Fibroblast of villous mesenchyme (primary cell): ENCODE results near the gene PAPPA2. TPM values are rescaled to one million over a fixed set of nuclear protein-coding genes. Genes with fewer than 3 reads are reported as not detected.

Source experiments
- DNase-seq: peaks from one replicate; pipeline ENCODE4 v3.0.0-alpha.2; 2010; ENCODE audit warnings: low read depth
- H3K4me3 ChIP-seq: 2 replicates; pipeline ENCODE4 v1.5.1; 2011; ENCODE audit warnings: low read depth, mild to moderate bottlenecking, low read length
- total RNA-seq: library from RNA; depleted of rRNA; stranded (reverse); fragments of >200 nt; gene quantifications from 2 replicates; pipeline ENCODE4 v1.2.3, GENCODE V29; 2012
- TF ChIP-seq, protein P1 (sequence below): IDR thresholded peaks from 2 replicates; pipeline ENCODE4 v1.5.1; 2012; ENCODE audit warnings: low read depth, mild to moderate bottlenecking, low read length; ENCODE audit not compliant: insufficient read depth

The PAPPA2 gene
- total RNA-seq, 1 donor: 1.3 TPM

DNA sequence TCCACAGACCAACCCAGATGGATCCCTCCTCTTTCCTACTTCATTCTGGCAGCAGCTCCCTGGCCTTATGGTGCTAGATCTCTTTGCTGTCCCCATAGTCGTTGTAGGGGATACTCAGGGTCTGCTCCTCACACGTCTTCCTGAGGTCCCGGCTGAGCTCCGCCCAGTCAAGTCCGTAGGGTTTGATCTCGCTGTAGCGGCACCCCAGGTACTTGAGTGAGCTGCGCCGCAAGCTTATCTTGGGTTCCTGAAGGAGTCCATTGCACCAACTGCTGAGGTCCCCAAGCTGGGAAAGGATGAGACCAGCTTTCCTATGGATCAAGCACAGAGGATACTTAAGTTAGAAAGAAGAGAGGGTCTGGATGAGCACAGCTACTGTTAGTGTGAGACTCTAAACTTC is 401.2 kb downstream of the PAPPA2 start:
- no peak for DNase-seq
- no peak overlapping the region for H3K4me3 ChIP-seq
- TF ChIP-seq, protein P1, sequence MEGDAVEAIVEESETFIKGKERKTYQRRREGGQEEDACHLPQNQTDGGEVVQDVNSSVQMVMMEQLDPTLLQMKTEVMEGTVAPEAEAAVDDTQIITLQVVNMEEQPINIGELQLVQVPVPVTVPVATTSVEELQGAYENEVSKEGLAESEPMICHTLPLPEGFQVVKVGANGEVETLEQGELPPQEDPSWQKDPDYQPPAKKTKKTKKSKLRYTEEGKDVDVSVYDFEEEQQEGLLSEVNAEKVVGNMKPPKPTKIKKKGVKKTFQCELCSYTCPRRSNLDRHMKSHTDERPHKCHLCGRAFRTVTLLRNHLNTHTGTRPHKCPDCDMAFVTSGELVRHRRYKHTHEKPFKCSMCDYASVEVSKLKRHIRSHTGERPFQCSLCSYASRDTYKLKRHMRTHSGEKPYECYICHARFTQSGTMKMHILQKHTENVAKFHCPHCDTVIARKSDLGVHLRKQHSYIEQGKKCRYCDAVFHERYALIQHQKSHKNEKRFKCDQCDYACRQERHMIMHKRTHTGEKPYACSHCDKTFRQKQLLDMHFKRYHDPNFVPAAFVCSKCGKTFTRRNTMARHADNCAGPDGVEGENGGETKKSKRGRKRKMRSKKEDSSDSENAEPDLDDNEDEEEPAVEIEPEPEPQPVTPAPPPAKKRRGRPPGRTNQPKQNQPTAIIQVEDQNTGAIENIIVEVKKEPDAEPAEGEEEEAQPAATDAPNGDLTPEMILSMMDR: no peak

DNA sequence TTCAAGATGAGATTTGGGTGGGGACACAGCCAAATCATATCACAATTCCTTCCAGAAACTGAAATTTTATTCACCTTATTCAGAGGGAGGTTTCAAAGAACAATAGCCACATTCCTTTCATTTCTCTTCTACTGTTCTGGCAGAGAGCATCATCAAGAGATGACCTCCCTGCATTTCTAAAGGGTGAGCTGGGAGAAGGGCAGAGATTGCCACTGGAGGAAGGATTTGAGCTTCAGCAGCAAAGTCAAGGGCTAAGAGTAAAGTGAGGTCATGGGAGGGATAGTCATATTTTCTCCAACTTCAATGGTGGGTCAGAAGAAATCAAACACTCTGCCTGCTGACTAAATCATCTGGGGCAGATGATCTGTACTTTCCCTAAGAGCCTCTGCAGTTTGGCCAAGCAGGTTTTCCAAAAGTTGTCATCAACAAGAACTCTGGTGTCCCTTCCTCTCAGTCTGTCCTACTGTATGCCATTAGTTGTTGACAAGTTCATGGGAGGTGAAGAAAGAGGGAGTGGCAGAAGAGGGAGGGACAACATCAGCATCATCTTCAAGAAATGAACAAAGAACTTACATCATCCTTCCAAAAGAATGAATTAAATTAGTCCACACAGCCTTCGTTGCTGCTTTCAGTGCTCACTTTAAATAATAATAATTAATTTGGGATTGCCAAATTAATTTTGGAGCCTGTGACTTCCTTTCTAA is 403.2 kb downstream of the PAPPA2 start:
- DNase-seq: no peak
- TF ChIP-seq, protein P1: no peak
- no peak overlapping the region for H3K4me3 ChIP-seq

- H3K4me3 ChIP-seq: no peak overlapping the region
- TF ChIP-seq, protein P1: no peak
- DNase-seq: no peak
Observed at GRCh38 chr1:176869577-176869976, 406.6 kb downstream of the PAPPA2 start.

- DNase-seq: no peak
- no peak overlapping the region for H3K4me3 ChIP-seq
- TF ChIP-seq, protein P1: no peak
Observed at GRCh38 chr1:176876966-176877515, 414.1 kb downstream of the PAPPA2 start.

GRCh38 chr1:176877557-176877956 is 414.6 kb downstream of the PAPPA2 start:
- TF ChIP-seq, protein P1: no peak
- no peak overlapping the region for H3K4me3 ChIP-seq
- DNase-seq: no peak

- TF ChIP-seq, protein P1: no peak
- no peak overlapping the region for H3K4me3 ChIP-seq
- no peak for DNase-seq
Observed at GRCh38 chr1:176878750-176879536, 416.0 kb downstream of the PAPPA2 start.
